ENCODE measurements around the gene APOL6. TPM values are rescaled to one million over a fixed set of nuclear protein-coding genes. Genes with fewer than 3 reads are reported as not detected.

The APOL6 gene
- total RNA-seq, 1 donor from 2014 or later = 53.8 TPM

DNA sequence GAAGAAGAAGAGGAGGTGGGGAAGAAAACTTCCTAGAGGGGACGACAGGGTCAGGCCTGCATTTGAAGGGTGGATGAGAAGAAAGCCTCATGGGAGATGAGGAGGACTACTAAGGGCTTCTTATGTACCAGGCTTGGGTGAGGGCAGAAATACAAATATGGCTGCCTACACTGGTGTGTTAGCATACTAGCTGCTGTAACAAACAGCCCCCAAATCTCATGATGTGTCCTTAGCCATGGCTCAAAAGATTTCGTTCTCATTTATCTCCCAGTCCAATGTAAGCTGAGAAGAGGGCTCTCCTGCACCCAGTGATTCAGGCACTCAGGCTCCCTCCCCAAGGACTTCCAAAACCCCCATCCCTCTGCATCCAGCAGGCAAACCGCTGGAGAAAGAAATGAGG is 19.5 kb upstream of the APOL6 start:
- TF ChIP-seq, protein P1, sequence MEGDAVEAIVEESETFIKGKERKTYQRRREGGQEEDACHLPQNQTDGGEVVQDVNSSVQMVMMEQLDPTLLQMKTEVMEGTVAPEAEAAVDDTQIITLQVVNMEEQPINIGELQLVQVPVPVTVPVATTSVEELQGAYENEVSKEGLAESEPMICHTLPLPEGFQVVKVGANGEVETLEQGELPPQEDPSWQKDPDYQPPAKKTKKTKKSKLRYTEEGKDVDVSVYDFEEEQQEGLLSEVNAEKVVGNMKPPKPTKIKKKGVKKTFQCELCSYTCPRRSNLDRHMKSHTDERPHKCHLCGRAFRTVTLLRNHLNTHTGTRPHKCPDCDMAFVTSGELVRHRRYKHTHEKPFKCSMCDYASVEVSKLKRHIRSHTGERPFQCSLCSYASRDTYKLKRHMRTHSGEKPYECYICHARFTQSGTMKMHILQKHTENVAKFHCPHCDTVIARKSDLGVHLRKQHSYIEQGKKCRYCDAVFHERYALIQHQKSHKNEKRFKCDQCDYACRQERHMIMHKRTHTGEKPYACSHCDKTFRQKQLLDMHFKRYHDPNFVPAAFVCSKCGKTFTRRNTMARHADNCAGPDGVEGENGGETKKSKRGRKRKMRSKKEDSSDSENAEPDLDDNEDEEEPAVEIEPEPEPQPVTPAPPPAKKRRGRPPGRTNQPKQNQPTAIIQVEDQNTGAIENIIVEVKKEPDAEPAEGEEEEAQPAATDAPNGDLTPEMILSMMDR (IDR thresholded peaks at IDR 0.05) = no peak
- DNase-seq (no peak), ATAC-seq (no peak)
- intact Hi-C loops (cut with DNase I) = loop anchor here (10.0 kb wide), 1 partner anchor 286 kb away; no protein-coding TSS in a partner anchor
- Histone ChIP-seq H3K4me1 (peaks cover 16% of the 10 kb centered on the region), H3K36me3 (no peaks in the 10 kb centered on the region), H3K9me3 (no peaks in the 10 kb centered on the region), H3K27me3 (ENCODE audit: low read depth) (no peaks in the 10 kb centered on the region), H3K27ac (peak overlapping the region; percentile 64), H3K4me3 (no peak overlapping the region)

DNA sequence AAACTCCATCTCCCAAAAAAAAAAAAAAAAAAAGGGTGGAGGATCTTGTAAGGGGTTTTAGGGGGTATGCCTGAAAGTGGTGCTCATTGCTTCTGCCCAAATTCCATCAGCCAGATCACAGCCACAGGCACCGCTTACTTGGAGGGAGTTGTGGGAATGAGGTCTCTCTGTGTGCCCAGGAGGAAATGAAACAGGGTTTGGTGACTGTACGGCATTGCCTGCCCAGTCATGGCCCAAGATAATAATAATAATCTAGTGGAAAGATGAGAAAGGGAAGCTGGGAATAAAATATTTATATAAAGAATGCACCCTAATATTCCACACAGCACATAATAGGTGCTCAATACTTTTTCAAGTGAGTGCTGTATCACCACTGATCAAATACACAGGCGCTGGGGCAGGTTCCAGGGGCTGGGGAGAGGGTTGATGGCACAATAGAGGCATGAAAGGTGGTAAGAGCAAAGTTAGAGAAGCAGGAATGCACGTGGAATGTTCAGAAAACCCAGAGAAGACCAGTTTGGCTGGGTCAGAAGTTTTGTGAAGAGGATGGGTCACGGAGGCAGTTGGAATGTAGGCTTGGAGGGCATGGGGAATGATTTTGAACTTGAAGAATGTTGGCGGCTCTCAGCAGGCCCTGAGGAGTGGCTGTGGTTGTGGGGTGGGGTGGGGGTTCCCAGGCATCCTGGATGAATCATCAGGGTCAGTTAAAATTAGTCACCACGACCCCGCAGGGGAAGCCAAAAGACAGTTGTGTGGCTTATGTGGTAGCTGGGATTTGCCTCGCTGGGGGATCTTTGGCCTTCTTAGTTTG is 18.6 kb upstream of the APOL6 start:
- ATAC-seq (peak; percentile 56 to 66), DNase-seq (peak; percentile 63)
- Histone ChIP-seq H3K4me3 (no peak overlapping the region), H3K9me3 (no peaks in the 10 kb centered on the region), H3K27me3 (ENCODE audit: low read depth) (no peaks in the 10 kb centered on the region), H3K4me1 (peaks cover 16% of the 10 kb centered on the region), H3K27ac (peak overlapping the region; percentile 64), H3K36me3 (no peaks in the 10 kb centered on the region)
- TF ChIP-seq, protein P1 (IDR thresholded peaks at IDR 0.05) = no peak
- intact Hi-C loops (cut with DNase I) = loop anchor here (10.0 kb wide), 1 partner anchor 285 kb away; no protein-coding TSS in a partner anchor

DNA sequence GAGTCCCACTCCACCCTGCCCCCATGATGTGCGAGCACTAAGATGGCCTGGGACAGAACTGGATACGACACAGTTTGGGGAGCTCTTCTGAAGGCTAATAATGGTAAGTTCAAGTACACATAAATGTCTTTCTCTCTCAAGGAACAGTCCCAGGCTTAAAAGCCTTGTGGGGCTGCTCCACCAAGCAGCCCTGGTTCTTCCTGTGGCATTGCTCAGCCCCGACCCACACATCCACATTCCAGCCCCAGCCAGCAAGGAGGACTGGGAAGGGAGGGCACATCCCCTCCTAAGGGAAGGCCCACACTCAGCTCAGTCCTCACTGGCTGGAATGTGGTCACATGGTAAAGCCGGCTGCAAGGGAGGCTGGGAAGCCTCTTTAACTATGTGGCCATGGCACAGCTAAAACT is 17.9 kb upstream of the APOL6 start:
- H3K4me1 ChIP-seq = peaks cover 16% of the 10 kb centered on the region
- no peak for DNase-seq
- H3K9me3 ChIP-seq = no peaks in the 10 kb centered on the region
- H3K4me3 ChIP-seq = no peak overlapping the region
- no peak for ATAC-seq
- TF ChIP-seq, protein P1 (IDR thresholded peaks at IDR 0.05) = no peak
- H3K36me3 ChIP-seq = no peaks in the 10 kb centered on the region
- intact Hi-C loops (cut with DNase I) = no loop called here
- no peak overlapping the region for H3K27ac ChIP-seq
- no peaks in the 10 kb centered on the region for H3K27me3 ChIP-seq (ENCODE audit: low read depth)

DNA sequence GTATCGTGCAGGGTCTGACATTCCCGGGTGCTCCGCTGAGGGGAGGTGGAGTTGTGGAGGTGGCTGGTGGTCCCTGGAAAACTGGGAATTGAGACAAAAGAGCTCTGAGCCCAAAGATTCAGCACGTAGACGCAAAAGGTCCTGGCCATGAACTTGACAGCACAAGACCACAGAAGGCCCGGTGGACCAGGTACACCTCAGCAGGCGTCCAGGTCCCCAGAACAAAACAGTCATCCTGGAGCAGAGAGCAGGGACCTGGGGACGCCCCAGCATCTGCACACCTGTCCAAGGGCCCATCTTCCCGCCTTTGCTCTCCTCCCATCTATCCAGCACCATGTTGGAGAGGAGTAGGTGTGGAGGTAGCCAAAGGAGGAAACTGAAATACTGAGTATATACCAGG is 17.4 kb upstream of the APOL6 start:
- DNase-seq = no peak
- H3K27ac ChIP-seq = no peak overlapping the region
- intact Hi-C loops (cut with DNase I) = no loop called here

DNA sequence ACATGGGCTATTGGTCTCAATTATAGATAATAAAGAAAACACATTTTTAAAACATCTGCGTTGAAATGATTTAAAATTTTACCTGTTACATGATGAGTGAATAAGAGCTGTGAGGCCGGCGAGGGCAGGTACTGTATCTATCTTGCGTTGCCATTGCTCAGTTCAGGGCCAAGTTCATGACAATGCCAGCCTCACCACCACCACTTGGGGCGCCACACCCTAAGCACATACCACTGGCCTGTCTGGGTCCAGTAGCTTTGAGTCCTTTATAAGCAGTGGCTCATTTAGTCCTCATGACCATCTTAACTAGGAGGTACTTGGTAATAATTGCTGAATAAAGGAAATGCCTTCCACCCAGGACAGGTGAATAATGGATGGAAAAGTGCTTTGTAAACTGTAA is 16.6 kb upstream of the APOL6 start:
- H3K36me3 ChIP-seq = no peaks in the 10 kb centered on the region
- peak; percentile 64 for DNase-seq
- H3K27me3 ChIP-seq (ENCODE audit: low read depth) = no peaks in the 10 kb centered on the region
- intact Hi-C loops (cut with DNase I) = no loop called here
- TF ChIP-seq, protein P1 (IDR thresholded peaks at IDR 0.05) = peak; percentile 49
- H3K9me3 ChIP-seq = no peaks in the 10 kb centered on the region
- peak; percentile 27 to 43 for ATAC-seq
- no peak overlapping the region for H3K4me3 ChIP-seq
- H3K27ac ChIP-seq = no peak overlapping the region
- peaks cover 16% of the 10 kb centered on the region for H3K4me1 ChIP-seq

More for the DNA sequence above, 17.4 kb upstream of the APOL6 start:
- peaks cover 16% of the 10 kb centered on the region for H3K4me1 ChIP-seq
- H3K27me3 ChIP-seq (ENCODE audit: low read depth) = no peaks in the 10 kb centered on the region
- H3K4me3 ChIP-seq = no peak overlapping the region
- H3K36me3 ChIP-seq = no peaks in the 10 kb centered on the region
- ATAC-seq = no peak
- H3K9me3 ChIP-seq = no peaks in the 10 kb centered on the region
- TF ChIP-seq, protein P1 (IDR thresholded peaks at IDR 0.05) = no peak

Measured in lower lobe of right lung (tissue), 2 donors.